NT2/D1 (cell line): ENCODE measurements around the gene DHCR24.

ENCODE experiments used
- SUZ12 ChIP-seq: IDR thresholded peaks from 2 replicates; pipeline ENCODE4 v1.6.1; 2011; ENCODE audit not compliant: insufficient read length, insufficient read depth; ENCODE audit errors: extremely low read depth
- YY1 ChIP-seq: IDR thresholded peaks from 2 replicates; pipeline ENCODE4 v1.6.1; 2011; ENCODE audit not compliant: insufficient read length, insufficient read depth
- ZNF274 ChIP-seq: IDR thresholded peaks from 2 replicates; pipeline ENCODE4 v1.6.1; 2011; ENCODE audit warnings: mild to moderate bottlenecking, low read depth, low read length

DNA sequence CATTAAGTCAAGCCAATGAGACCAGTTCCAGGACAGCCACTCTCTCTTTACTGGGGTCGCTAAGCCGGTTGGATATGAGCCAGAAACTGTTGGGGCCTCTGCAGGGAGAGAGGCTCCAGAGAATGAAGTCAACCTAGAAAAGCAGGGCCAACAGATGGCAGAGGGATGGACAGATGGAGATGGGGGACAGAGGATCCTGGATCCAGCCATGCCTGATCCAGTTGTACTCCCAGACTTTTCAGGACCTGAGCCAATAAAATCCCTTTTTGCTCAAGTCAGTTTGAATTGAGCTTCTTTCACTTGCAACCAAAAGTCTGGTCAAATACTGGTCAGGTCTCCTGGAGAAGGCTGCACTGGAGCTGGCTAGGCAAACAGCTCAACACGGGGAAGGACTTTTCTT, 2.2 kb downstream of the DHCR24 start:
- TF ChIP-seq ZNF274: no peak
- TF ChIP-seq SUZ12: no peak
- no peak for TF ChIP-seq YY1
